Choroid plexus epithelial cell (primary cell): Measurements from ENCODE around the gene PARD3.

Experiments used
- DNase-seq: peaks from one replicate; pipeline ENCODE4 v3.0.0-alpha.2; 2010; ENCODE audit warnings: low read depth
- H3K4me3 ChIP-seq: 2 replicates; pipeline ENCODE4 v1.5.1; 2011; ENCODE audit warnings: low read depth, mild to moderate bottlenecking, control low read depth, low read length, moderate library complexity
- CTCF ChIP-seq: conservative IDR thresholded peaks from 2 replicates; pipeline ENCODE4 v1.5.1; 2011; ENCODE audit warnings: low read depth, mild to moderate bottlenecking, control low read depth, inconsistent platforms, low read length, moderate library complexity

The PARD3 gene

DNA sequence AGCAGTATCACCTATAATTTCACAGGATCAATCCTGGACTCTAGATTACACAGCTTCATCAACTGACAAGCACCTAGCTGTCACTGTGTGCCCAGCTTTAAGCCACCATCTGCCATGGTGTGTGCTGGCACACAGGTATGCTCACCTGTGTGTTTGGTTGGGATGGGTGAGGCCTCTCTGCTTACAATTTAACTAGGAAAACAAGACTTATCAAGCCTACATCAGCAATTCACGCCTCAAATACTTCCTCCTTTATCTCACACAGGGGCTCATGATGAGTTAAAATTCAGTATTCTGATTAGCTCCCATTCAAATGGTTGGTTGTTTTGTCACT, 608.2 kb downstream of the PARD3 start:
- no peak overlapping the region for H3K4me3 ChIP-seq
- no peak for DNase-seq
- no peak for TF ChIP-seq CTCF

DNA sequence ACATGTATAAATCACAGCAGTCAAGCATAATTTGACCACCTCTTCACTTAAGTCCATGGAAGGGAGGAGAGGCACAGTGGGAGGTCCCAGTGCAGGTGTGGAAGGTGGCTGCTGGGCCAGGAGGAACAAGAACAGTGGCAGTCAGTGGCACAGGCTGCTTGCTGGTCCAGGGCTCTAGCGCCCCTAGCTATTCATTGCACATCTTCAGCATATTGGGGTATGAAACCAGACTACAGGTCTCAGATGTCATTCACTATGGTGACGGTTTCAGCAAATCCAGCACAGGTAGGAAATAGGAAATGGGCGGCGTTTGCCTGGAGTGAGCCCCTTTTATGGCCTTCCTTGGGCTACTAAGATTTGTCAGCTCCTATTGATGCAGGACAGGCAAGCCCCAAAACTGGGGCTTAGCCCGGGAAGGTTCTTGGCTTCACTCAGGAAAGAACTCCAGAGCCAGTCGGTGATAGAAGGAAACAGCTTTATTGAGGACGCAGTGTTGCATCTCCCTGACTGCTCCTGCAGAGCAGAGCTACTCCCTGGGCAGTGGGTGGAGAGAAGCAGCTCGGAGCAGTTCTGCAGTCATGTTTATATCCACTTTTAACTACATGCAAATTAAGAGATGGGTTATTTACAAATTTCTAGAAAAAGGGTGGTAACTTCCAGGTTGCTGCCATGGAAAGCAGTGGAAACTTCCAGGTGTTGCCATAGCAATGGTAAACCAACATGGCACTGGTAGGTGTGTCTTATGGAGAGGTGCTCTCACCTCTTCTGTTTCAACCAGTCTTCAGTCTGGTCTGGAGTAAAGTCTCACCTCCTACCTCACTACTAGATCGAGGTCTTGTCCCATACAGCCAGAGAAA, 608.8 kb downstream of the PARD3 start:
- DNase-seq = no peak
- TF ChIP-seq CTCF = no peak
- no peak overlapping the region for H3K4me3 ChIP-seq

DNA sequence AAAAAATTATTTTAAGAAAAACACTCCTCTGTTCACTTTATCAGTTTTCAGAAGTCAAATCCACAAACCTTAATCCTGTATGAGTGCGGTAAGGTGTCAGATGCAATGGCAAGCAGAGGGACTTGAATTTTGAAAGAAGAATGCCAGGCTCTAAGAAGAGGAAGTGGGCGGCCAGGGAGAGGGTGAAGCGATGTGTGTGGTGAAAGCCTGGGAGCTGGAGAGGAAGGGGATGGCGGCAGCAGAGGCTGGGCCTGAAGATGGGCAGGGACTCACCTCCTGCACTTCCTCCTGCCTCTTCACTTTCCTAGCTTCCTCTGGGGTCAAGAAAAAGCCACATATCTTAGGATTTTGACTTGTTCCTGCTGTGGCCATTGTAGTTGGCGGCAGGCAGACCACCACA, 609.6 kb downstream of the PARD3 start:
- H3K4me3 ChIP-seq = no peak overlapping the region
- TF ChIP-seq CTCF = no peak
- DNase-seq = no peak

DNA sequence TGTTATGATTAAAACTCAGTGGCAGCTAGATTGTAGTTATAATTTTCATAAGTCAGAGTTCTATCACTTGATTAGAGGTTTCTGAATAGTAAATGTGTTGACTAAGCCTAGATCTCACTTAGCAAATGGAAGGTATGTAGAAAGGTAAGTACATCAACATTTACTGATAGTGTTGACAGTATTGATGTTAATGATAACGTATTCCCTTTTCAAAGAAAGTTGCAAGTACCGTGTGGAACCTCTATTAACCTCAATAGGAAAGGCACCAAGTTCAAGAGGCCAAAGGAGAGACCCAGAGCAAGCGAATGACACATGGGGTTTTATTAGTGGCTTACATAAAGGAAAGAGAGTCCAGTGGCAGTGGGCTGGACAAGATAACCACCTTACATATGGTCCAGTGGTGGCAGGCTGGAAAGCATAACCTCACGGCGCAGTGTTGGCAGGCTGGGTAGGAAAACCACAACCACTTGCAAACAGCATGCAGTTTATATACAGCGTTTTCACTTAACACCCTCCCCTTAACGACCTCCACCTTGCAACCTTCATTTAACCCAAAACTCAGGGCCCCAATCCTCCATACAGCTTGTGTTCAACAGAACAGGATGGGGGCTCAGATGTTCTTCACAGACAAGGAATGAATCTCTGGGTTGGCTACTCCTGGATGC, 611.0 kb downstream of the PARD3 start:
- no peak for TF ChIP-seq CTCF
- no peak overlapping the region for H3K4me3 ChIP-seq
- DNase-seq = no peak

GRCh38 chr10:34200355-34200901, 614.7 kb downstream of the PARD3 start:
- H3K4me3 ChIP-seq = no peak overlapping the region
- no peak for TF ChIP-seq CTCF
- DNase-seq = no peak

DNA sequence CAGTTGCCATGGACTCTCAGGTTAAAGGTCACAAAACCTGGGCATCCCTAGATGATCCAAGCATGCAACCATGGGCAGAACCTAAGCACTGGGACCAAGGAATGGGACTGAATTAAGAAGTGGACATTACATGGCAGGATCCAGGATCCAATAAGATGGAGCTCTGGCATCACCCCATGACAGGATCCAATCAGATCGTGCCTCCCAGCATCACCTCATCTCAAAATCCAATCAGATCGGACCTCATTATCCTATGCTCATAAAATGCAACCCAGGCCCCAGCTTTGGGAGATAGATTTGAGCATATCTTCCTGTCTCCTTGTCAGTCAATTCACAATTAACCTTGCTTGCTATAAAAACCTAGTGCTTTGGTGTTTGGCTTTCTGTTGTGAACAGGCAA, 616.1 kb downstream of the PARD3 start:
- DNase-seq = no peak
- no peak overlapping the region for H3K4me3 ChIP-seq
- TF ChIP-seq CTCF = no peak
